ENCODE data around the gene KRTAP5-7.

Gene KRTAP5-7

GRCh38 chr11:71488681-71489270 is 38.3 kb upstream of the KRTAP5-7 start:
- no peak for TF ChIP-seq ARNTL (CRISPR knock-in tag; IDR thresholded peaks at IDR 0.05; ENCODE audit: borderline replicate concordance, low read depth)
- TF ChIP-seq GLIS3 (CRISPR knock-in tag; IDR thresholded peaks at IDR 0.05): no peak
- no peak for TF ChIP-seq BACH2 (CRISPR knock-in tag; IDR thresholded peaks at IDR 0.05; ENCODE audit: borderline replicate concordance)
- no peak for TF ChIP-seq TSHZ2 (CRISPR knock-in tag; IDR thresholded peaks at IDR 0.05)
- TF ChIP-seq ZNF8 (CRISPR knock-in tag; IDR thresholded peaks at IDR 0.05): no peak
- no peak for TF ChIP-seq ISL1 (CRISPR knock-in tag; IDR thresholded peaks at IDR 0.05)
- TF ChIP-seq ESRRG (CRISPR knock-in tag; IDR thresholded peaks at IDR 0.05): no peak
- ATAC-seq: peak; percentile 12; the same call in 1 of the 3 replicates

- TF ChIP-seq TCF4 (CRISPR knock-in tag; IDR thresholded peaks at IDR 0.05; ENCODE audit: borderline replicate concordance) (no peak), ARNTL (CRISPR knock-in tag; IDR thresholded peaks at IDR 0.05; ENCODE audit: borderline replicate concordance, low read depth) (no peak), TOX (CRISPR knock-in tag; IDR thresholded peaks at IDR 0.05; ENCODE audit: borderline replicate concordance) (no peak), POU6F1 (CRISPR knock-in tag; IDR thresholded peaks at IDR 0.05; ENCODE audit: borderline replicate concordance, low read depth) (no peak)
- ATAC-seq: peak; percentile 52; the same call in 2 of the 3 replicates
These were observed 37.6 kb upstream of the KRTAP5-7 start for GRCh38 chr11:71489311-71490043.

- ATAC-seq: no peak
- TF ChIP-seq ESRRG (CRISPR knock-in tag; IDR thresholded peaks at IDR 0.05) (no peak), RARB (CRISPR knock-in tag; IDR thresholded peaks at IDR 0.05) (no peak), ZNF565 (CRISPR knock-in tag; conservative IDR thresholded peaks at IDR 0.05; ENCODE audit: low read depth) (no peak), OSR1 (CRISPR knock-in tag; IDR thresholded peaks at IDR 0.05) (no peak), CSDC2 (CRISPR knock-in tag; IDR thresholded peaks at IDR 0.05) (no peak), TCF4 (CRISPR knock-in tag; IDR thresholded peaks at IDR 0.05; ENCODE audit: borderline replicate concordance) (no peak), CREB5 (CRISPR knock-in tag; IDR thresholded peaks at IDR 0.05; ENCODE audit: low read depth) (no peak), ARNTL (CRISPR knock-in tag; IDR thresholded peaks at IDR 0.05; ENCODE audit: borderline replicate concordance, low read depth) (no peak), ZNF70 (CRISPR knock-in tag; IDR thresholded peaks at IDR 0.05) (no peak), GLIS3 (CRISPR knock-in tag; IDR thresholded peaks at IDR 0.05) (no peak), ZC3H10 (CRISPR knock-in tag; IDR thresholded peaks at IDR 0.05) (no peak), ISL1 (CRISPR knock-in tag; IDR thresholded peaks at IDR 0.05) (no peak)
These were observed 36.9 kb upstream of the KRTAP5-7 start for GRCh38 chr11:71490044-71490730.

- ATAC-seq: no peak
- TF ChIP-seq CREB5 (CRISPR knock-in tag; IDR thresholded peaks at IDR 0.05; ENCODE audit: low read depth) (no peak), SNAI2 (CRISPR knock-in tag; IDR thresholded peaks at IDR 0.05) (no peak), ESRRG (CRISPR knock-in tag; IDR thresholded peaks at IDR 0.05) (no peak), ZFP30 (CRISPR knock-in tag; IDR thresholded peaks at IDR 0.05) (no peak), ZNF565 (CRISPR knock-in tag; conservative IDR thresholded peaks at IDR 0.05; ENCODE audit: low read depth) (no peak), BACH2 (CRISPR knock-in tag; IDR thresholded peaks at IDR 0.05; ENCODE audit: borderline replicate concordance) (no peak), POU6F1 (CRISPR knock-in tag; IDR thresholded peaks at IDR 0.05; ENCODE audit: borderline replicate concordance, low read depth) (no peak), ZNF8 (CRISPR knock-in tag; IDR thresholded peaks at IDR 0.05) (no peak), RARB (CRISPR knock-in tag; IDR thresholded peaks at IDR 0.05) (no peak)
These were observed 36.2 kb upstream of the KRTAP5-7 start for GRCh38 chr11:71490731-71491390.
